ENCODE results near the gene TATDN2. TPM values are rescaled to one million over a fixed set of nuclear protein-coding genes. Genes with fewer than 3 reads are reported as not detected.

TATDN2 gene
- total and polyA plus RNA-seq, 2 donors (not counting 3 experiments of a cell fraction or from before 2014, with no cell fraction given), result 10.7 to 26.8 TPM

DNA sequence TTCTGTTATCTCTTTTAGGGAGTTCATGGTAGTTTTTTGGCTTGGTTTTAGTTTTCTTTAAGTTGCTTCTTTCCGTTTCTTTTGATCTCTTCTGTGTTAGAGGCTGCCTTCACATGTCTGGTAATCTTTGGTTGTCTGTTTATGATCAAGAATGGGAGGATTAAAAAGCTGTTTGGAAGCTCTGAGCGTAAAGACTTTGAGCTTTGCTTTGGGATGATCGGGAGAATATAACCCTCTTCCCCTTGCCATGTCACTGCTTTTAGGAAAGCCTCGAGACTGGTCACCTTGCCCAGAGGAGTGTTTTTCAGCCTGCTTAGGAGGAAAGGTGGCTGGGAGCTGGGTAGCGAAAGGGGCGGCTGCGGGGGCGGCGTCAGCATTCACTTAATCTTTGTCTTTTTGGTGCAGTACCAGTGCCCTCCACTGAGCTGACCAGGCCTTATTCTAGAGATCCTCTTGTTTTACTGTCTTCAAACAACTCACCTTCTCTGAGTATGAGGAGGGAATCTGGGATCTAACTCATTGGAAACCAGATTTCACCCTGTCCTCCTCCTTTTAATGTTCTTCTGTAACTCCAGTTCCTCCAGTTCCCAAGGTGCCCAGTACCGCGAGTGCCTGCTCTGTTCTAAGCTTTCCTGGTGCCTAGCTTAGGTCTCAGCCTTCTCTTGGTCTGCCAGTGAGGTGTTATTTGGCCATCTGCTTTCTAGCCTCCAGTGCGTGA lies 15.5 kb downstream of the TATDN2 start:
- peak; percentile 42 for DNase-seq (ENCODE audit: low read depth, low spot score)
- dilution Hi-C loops (cut with MboI; ENCODE audit: extremely low pct_ligation_motif_present, low sequenced_read_pairs) (no loop called here), intact Hi-C loops (cut with micrococcal nuclease) (no loop called here)
- Histone ChIP-seq H3K9ac (replicated peaks; ENCODE audit: extremely low read depth, insufficient read depth, low read length) (no peak overlapping the region), H3K4me3 (replicated peaks in 1 of 3; ENCODE audit: insufficient read depth in 1 of 3, low read depth in 1 of 3, low read length in 3 of 3) (no peak overlapping the region), H3K4me2 (ENCODE audit: insufficient read depth, low read length) (no peak overlapping the region), H3K36me3 (ENCODE audit: control insufficient read depth in 2 of 2, extremely low read depth in 1 of 2, insufficient read depth in 2 of 2, low read length in 2 of 2) (peaks cover 4 to 9% of the 10 kb centered on the region in 2 experiments), H3K9me3 (replicated peaks; ENCODE audit: control insufficient read depth, insufficient read depth, low read length) (no peaks in the 10 kb centered on the region), H3K4me1 (ENCODE audit: control insufficient read depth, extremely low read depth, insufficient read depth, low read length) (peaks cover 16% of the 10 kb centered on the region), H4K20me1 (replicated peaks; ENCODE audit: control insufficient read depth, extremely low read depth, insufficient read depth, low read length) (peaks cover 8% of the 10 kb centered on the region), H3K79me2 (ENCODE audit: control insufficient read depth, insufficient read depth, low read length) (peaks cover 36% of the 10 kb centered on the region), H2AFZ (ENCODE audit: low read depth, low read length) (no peak overlapping the region), H3K27ac (ENCODE audit: insufficient read depth, low read depth, low read length) (no peak overlapping the region), H3K27me3 (ENCODE audit: control insufficient read depth in 2 of 2, insufficient read depth in 2 of 2, low read length in 2 of 2) (no peaks in the 10 kb centered on the region), H3K9me1 (replicated peaks; ENCODE audit: control insufficient read depth, extremely low read depth, insufficient read depth, low read length) (no peaks in the 10 kb centered on the region)
- ChIA-PET CTCF (interaction anchor here (0.6 to 2.2 kb wide), 20 partner anchors 10 to 317 kb away, joined by 3 to 23 read pairs (median 4); partner anchors contain the start of genes SEC13 and TATDN2), POLR2A (no interaction called here)
- TF ChIP-seq FOS (IDR thresholded peaks at IDR 0.05; ENCODE audit: borderline replicate concordance, insufficient read depth, low read length), result no peak
- TF ChIP-seq, protein P1, sequence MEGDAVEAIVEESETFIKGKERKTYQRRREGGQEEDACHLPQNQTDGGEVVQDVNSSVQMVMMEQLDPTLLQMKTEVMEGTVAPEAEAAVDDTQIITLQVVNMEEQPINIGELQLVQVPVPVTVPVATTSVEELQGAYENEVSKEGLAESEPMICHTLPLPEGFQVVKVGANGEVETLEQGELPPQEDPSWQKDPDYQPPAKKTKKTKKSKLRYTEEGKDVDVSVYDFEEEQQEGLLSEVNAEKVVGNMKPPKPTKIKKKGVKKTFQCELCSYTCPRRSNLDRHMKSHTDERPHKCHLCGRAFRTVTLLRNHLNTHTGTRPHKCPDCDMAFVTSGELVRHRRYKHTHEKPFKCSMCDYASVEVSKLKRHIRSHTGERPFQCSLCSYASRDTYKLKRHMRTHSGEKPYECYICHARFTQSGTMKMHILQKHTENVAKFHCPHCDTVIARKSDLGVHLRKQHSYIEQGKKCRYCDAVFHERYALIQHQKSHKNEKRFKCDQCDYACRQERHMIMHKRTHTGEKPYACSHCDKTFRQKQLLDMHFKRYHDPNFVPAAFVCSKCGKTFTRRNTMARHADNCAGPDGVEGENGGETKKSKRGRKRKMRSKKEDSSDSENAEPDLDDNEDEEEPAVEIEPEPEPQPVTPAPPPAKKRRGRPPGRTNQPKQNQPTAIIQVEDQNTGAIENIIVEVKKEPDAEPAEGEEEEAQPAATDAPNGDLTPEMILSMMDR (IDR thresholded peaks at IDR 0.05; ENCODE audit: extremely low read depth in 1 of 2, insufficient read depth in 1 of 2, low read depth in 1 of 2, low read length in 2 of 2), result peak; percentile 35 to 37
- TF ChIP-seq, protein P2, sequence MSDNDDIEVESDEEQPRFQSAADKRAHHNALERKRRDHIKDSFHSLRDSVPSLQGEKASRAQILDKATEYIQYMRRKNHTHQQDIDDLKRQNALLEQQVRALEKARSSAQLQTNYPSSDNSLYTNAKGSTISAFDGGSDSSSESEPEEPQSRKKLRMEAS (IDR thresholded peaks at IDR 0.05; ENCODE audit: insufficient read depth, insufficient read length), result no peak
- no TSS peak for BruUV-seq (replicated peaks)
- no peak for FAIRE-seq

DNA sequence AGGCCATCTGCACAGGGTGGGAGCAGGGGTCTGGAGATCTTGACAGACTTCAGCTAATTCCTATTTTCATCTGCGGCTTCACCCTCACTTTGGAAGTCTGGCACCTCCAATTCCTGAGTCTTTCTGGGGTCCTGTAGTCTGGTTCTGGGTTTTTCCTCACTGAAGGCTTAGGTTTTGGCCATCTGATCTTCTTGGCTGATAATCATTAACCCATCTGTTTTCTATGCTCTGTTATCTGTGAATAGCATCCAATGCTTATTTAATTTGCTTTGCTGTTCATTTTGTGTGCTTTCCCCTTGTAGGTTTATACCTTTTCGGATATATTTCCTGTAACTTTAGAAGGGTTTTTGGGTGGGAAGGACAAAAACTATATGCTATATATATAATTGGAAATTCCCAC lies 17.6 kb downstream of the TATDN2 start:
- Histone ChIP-seq H2AFZ (ENCODE audit: low read depth, low read length) (no peak overlapping the region), H3K9ac (replicated peaks; ENCODE audit: extremely low read depth, insufficient read depth, low read length) (no peak overlapping the region), H3K9me3 (replicated peaks; ENCODE audit: control insufficient read depth, insufficient read depth, low read length) (no peaks in the 10 kb centered on the region), H3K27ac (ENCODE audit: insufficient read depth, low read depth, low read length) (no peak overlapping the region), H3K4me3 (replicated peaks in 1 of 3; ENCODE audit: insufficient read depth in 1 of 3, low read depth in 1 of 3, low read length in 3 of 3) (no peak overlapping the region), H3K79me2 (ENCODE audit: control insufficient read depth, insufficient read depth, low read length) (peaks cover 50% of the 10 kb centered on the region), H4K20me1 (replicated peaks; ENCODE audit: control insufficient read depth, extremely low read depth, insufficient read depth, low read length) (peaks cover 8% of the 10 kb centered on the region), H3K27me3 (ENCODE audit: control insufficient read depth in 2 of 2, insufficient read depth in 2 of 2, low read length in 2 of 2) (no peaks in the 10 kb centered on the region), H3K36me3 (ENCODE audit: control insufficient read depth in 2 of 2, extremely low read depth in 1 of 2, insufficient read depth in 2 of 2, low read length in 2 of 2) (peaks cover 12 to 15% of the 10 kb centered on the region in 2 experiments), H3K4me2 (ENCODE audit: insufficient read depth, low read length) (no peak overlapping the region), H3K9me1 (replicated peaks; ENCODE audit: control insufficient read depth, extremely low read depth, insufficient read depth, low read length) (no peaks in the 10 kb centered on the region), H3K4me1 (ENCODE audit: control insufficient read depth, extremely low read depth, insufficient read depth, low read length) (peaks cover 16% of the 10 kb centered on the region)
- intact Hi-C loops (cut with micrococcal nuclease) (no loop called here), dilution Hi-C loops (cut with MboI; ENCODE audit: extremely low pct_ligation_motif_present, low sequenced_read_pairs) (no loop called here)
- no peak for FAIRE-seq
- no peak for DNase-seq (ENCODE audit: low read depth, low spot score)
- CTCF ChIA-PET, result interaction anchor here (1.1 to 1.3 kb wide), 2 partner anchors 47 to 56 kb away, joined by 3 to 4 read pairs; no protein-coding TSS in a partner anchor
- no TSS peak for BruUV-seq (replicated peaks)
- TF ChIP-seq POLR2A (IDR thresholded peaks at IDR 0.05; ENCODE audit: low read depth, low read length), result no peak
- TF ChIP-seq, protein P1 (IDR thresholded peaks at IDR 0.05; ENCODE audit: extremely low read depth in 1 of 2, insufficient read depth in 1 of 2, low read depth in 1 of 2, low read length in 2 of 2), result no peak
- no peak for TF ChIP-seq POLR2AphosphoS5 (IDR thresholded peaks at IDR 0.05; ENCODE audit: insufficient read depth, low read depth, low read length)
- no peak for TF ChIP-seq FOS (IDR thresholded peaks at IDR 0.05; ENCODE audit: borderline replicate concordance, insufficient read depth, low read length)
- no peak for TF ChIP-seq MYC (IDR thresholded peaks at IDR 0.05; ENCODE audit: low read depth, low read length)
- TF ChIP-seq JUN (IDR thresholded peaks at IDR 0.05; ENCODE audit: borderline replicate concordance, insufficient read depth, insufficient read length, low read depth), result no peak
- no peak for TF ChIP-seq GATA2 (IDR thresholded peaks at IDR 0.05; ENCODE audit: insufficient read depth, insufficient read length, low read depth, low read length)
- TF ChIP-seq, protein P2 (IDR thresholded peaks at IDR 0.05; ENCODE audit: insufficient read depth, insufficient read length), result no peak
- TF ChIP-seq EZH2 (IDR thresholded peaks at IDR 0.05; ENCODE audit: borderline replicate concordance, low read depth, low read length, severe bottlenecking), result no peak
- POLR2A ChIA-PET, result no interaction called here
